ENCODE results near the gene NR2C1. TPM values are rescaled to one million over a fixed set of nuclear protein-coding genes. Genes with fewer than 3 reads are reported as not detected.

NR2C1 gene
- total and polyA plus RNA-seq, 2 of the 8 experiments (the other 6 are each of a cell fraction or from before 2014, with no cell fraction given), result 22.8 to 48.3 TPM

GRCh38 chr12:95100264-95101190 lies 27.1 kb upstream of the NR2C1 start (continued):
- no peak for TF ChIP-seq SP2 (IDR thresholded peaks at IDR 0.05; ENCODE audit: low read length)
- no peak for TF ChIP-seq POU5F1 (IDR thresholded peaks at IDR 0.05; ENCODE audit: low read depth, low read length)
- no peak for TF ChIP-seq ATF3 (IDR thresholded peaks at IDR 0.05; ENCODE audit: insufficient read depth, low read depth, low read length)
